Erythroblast (primary cell): Measurements from ENCODE around the gene RTP1.

ENCODE experiments used
- GATA1 ChIP-seq: IDR thresholded peaks from 2 replicates; pipeline ENCODE4 v1.6.1; 2011; ENCODE audit warnings: low read depth, mild to moderate bottlenecking, control low read depth, low read length, moderate library complexity
- POLR2A ChIP-seq: IDR thresholded peaks from 2 replicates; pipeline ENCODE4 v1.6.1; 2011; ENCODE audit warnings: mild to moderate bottlenecking, low read length

- no peak for TF ChIP-seq POLR2A
- no peak for TF ChIP-seq GATA1
These were observed 9.8 kb downstream of the RTP1 start for GRCh38 chr3:187207062-187207461.
